Common myeloid progenitor, CD34-positive (primary cell): ENCODE results near the gene IL17REL.

ENCODE experiments used
- CTCF ChIA-PET: fragments of 350-600 bp; sonication (Branson Sonifier 250); formaldehyde crosslinking; loops from one replicate; lab custom pipeline; 2021; ENCODE audit warnings: antibody characterized with exemption; lab: Charles Lee
- POLR2A ChIA-PET: fragments of 350-600 bp; sonication (Branson Sonifier 250); formaldehyde crosslinking; loops from one replicate; lab custom pipeline; 2021; ENCODE audit warnings: antibody characterized with exemption; lab: Charles Lee
- DNase-seq, 3 donors: peaks; one replicate each; pipeline versions ENCODE4 v3.0.0 to v3.0.0-alpha.2; 2013
- H3K27ac ChIP-seq, 2 experiments: 1 replicate in 1 of 2; 2 replicates in 1 of 2; pipeline ENCODE4 v1.7.0; 2013; ENCODE audit warnings: inconsistent platforms in 2 of 2, low read length in 2 of 2, mild to moderate bottlenecking in 2 of 2, low read depth in 1 of 2, moderate library complexity in 1 of 2; ENCODE audit not compliant: severe bottlenecking in 2 of 2, insufficient read depth in 1 of 2, poor library complexity in 1 of 2
- H3K27me3 ChIP-seq, 5 experiments: replicated peaks in 2 of 5; 1 replicate in 3 of 5; 2 replicates in 2 of 5; pipeline versions ENCODE4 v1.6.1 to v1.7.0; 2013; ENCODE audit warnings: low read length in 4 of 5, mild to moderate bottlenecking in 2 of 5, moderate library complexity in 2 of 5, inconsistent platforms in 1 of 5; ENCODE audit not compliant: insufficient read depth in 5 of 5, control insufficient read depth in 4 of 5
- H3K36me3 ChIP-seq, 4 experiments: 1 replicate in 2 of 4; 2 replicates in 2 of 4; pipeline versions ENCODE4 v1.6.1 to v1.7.0; 2013; ENCODE audit warnings: low read length in 3 of 4, control low read depth in 1 of 4, mild to moderate bottlenecking in 1 of 4; ENCODE audit not compliant: control insufficient read depth in 4 of 4, insufficient read depth in 4 of 4
- H3K4me1 ChIP-seq, 4 experiments: 1 replicate in 3 of 4; 2 replicates in 1 of 4; pipeline versions ENCODE4 v1.6.1 to v1.7.1; 2013; ENCODE audit warnings: low read length in 3 of 4, mild to moderate bottlenecking in 3 of 4, control low read depth in 1 of 4, inconsistent platforms in 1 of 4, moderate library complexity in 1 of 4; ENCODE audit not compliant: control insufficient read depth in 4 of 4, insufficient read depth in 4 of 4; ENCODE audit errors: control extremely low read depth in 1 of 4
- H3K4me3 ChIP-seq, 7 experiments: 1 replicate in 4 of 7; 2 replicates in 3 of 7; pipeline versions ENCODE4 v1.5.1 to v1.7.0; 2013; ENCODE audit warnings: mild to moderate bottlenecking in 7 of 7, low read length in 6 of 7, moderate library complexity in 6 of 7, inconsistent platforms in 2 of 7, low read depth in 2 of 7, control low read depth in 1 of 7; ENCODE audit not compliant: insufficient read depth in 4 of 7, control insufficient read depth in 1 of 7; ENCODE audit errors: extremely low read depth in 1 of 7
- H3K9me3 ChIP-seq, 5 experiments: 1 replicate in 4 of 5; 2 replicates in 1 of 5; pipeline versions ENCODE4 v1.6.1 to v1.7.1; 2013; ENCODE audit warnings: low read length in 4 of 5, mild to moderate bottlenecking in 2 of 5, inconsistent platforms in 1 of 5, low read depth in 1 of 5, moderate library complexity in 1 of 5; ENCODE audit not compliant: control insufficient read depth in 4 of 5, insufficient read depth in 2 of 5; ENCODE audit errors: control extremely low read depth in 1 of 5
- WGBS: methylation state at CpG from one replicate; pipeline ENCODE4 v1.1.5; 2013; ENCODE audit not compliant: insufficient coverage; 5-methylcytosine and 5-hydroxymethylcytosine counted together

The IL17REL gene

DNA sequence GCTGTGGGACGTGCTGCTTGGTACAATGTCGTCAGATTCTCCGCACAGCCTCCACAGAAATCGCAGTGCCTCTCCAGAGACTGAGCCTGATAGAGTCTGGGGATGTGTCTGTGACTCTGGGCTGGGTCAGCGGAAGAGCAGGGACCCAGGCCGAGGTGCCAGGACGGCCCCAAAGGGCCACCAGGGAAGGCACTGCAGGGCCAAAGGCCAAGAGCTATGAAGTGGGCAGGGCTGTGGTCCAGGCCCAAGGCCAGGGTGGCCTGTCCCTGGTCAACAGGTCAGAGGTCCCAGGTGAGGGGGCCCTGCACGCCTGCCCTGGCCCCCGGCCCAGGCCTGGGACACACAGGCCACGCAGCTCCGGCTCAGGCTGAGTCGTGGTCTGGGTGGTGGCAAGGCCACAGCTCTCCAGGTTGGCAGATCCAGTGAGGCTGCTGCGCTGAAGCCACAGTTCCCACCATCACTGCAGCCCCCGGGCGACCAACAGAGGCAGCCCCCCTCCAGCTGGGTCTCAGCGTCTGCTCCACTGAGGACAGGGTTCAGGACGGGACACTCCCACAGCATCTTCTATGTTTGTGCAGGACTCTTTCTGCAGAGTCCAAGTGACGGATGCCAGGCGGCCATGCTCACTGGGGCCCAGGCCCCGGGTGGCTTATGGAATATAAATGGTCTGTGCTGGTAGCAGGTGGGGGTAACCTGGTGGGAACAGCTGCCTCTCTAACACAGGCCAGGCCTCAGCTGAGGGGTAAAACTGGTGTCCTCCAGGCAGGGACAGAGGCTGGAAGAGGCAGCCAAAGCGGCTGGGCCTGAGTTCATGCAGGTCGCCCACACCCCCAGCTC is 56.8 kb downstream of the IL17REL start:
- Histone ChIP-seq H3K4me3 (no peak overlapping the region), H3K36me3 (no peaks in the 10 kb centered on the region), H3K9me3 (no peaks in the 10 kb centered on the region), H3K27ac (no peak overlapping the region), H3K4me1 (peaks cover 0 to 55% (median 26%) of the 10 kb centered on the region in 4 experiments), H3K27me3 (no peaks in the 10 kb centered on the region)
- CTCF ChIA-PET = interaction anchor here (0.8 to 1.2 kb wide), 5 partner anchors 9 to 75 kb away, joined by 3 to 5 read pairs (median 3); no protein-coding TSS in a partner anchor
- DNase-seq = no peak
- WGBS = 95% methylated on average over 14 of the region's 22 CpGs
- POLR2A ChIA-PET = interaction anchor here (1.5 to 2.4 kb wide), 2 partner anchors 20 kb away, joined by 4 to 12 read pairs; no protein-coding TSS in a partner anchor

DNA sequence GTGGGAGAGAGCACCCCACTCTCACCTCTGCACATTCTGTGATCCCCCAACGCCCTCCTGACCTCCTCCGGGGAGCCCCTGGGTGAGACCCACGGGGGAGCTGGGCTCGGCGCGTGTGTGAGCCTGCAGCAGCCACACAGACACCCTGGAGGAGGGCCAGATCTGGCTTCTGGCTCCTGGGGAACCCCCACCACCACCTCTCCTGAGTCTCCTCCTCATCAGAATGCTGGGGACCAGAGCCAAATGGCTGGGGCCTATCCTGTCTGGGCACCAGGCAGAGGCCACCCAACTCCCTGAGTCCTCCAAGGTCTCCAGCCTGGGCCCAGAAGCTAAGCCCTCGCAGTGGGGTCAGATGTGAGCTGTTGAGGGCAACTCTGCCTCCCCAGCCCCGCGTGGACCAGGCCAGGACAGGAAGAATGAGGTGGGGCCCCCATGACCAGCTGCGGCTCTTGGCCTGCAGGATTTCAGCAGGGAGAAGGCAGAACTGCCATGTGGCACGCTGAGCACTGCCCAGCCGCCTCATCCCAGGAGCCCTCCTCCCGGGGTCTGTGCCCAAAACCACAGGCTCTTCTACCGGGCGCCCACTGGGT is 57.5 kb downstream of the IL17REL start:
- 92% methylated on average over 9 of the region's 15 CpGs for WGBS
- H3K36me3 ChIP-seq = no peaks in the 10 kb centered on the region
- DNase-seq = no peak
- CTCF ChIA-PET = interaction anchor here (1.4 kb wide), 1 partner anchor 16 kb away, joined by 5 read pairs; no protein-coding TSS in a partner anchor
- H3K9me3 ChIP-seq = no peaks in the 10 kb centered on the region
- H3K4me3 ChIP-seq = no peak overlapping the region
- peaks cover 0 to 59% (median 28%) of the 10 kb centered on the region in 4 experiments for H3K4me1 ChIP-seq
- POLR2A ChIA-PET = interaction anchor here (1.5 kb wide), 1 partner anchor 19 kb away, joined by 4 read pairs; no protein-coding TSS in a partner anchor
- no peaks in the 10 kb centered on the region for H3K27me3 ChIP-seq
- H3K27ac ChIP-seq = no peak overlapping the region

DNA sequence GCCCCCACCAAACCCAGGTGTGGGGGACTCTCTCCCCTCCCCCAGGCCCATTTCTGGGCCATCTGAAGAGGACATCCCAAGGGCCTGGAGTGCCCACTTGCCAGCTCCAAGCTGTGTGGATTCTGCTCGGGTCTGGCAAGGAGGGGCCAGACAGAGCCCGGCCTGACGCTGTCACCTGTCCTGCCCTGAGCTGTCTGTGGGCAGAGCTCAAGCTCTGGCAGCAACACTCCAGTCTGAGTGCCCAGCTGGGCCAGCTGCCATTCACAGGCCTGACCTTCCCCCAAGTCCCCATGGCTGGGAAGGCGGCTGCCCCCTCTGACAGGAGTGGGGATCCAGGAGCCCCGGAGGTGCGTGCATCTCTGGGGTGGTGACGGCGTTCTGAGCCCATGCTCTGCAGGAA is 58.2 kb downstream of the IL17REL start:
- Histone ChIP-seq H3K9me3 (no peaks in the 10 kb centered on the region), H3K27me3 (no peaks in the 10 kb centered on the region), H3K4me1 (peaks cover 0 to 52% (median 21%) of the 10 kb centered on the region in 4 experiments), H3K4me3 (no peak overlapping the region), H3K27ac (no peak overlapping the region), H3K36me3 (no peaks in the 10 kb centered on the region)
- DNase-seq = no peak
- POLR2A ChIA-PET = interaction anchor here (1.5 kb wide), 1 partner anchor 18 kb away, joined by 4 read pairs; no protein-coding TSS in a partner anchor
- WGBS = 89% methylated on average over 6 of the region's 8 CpGs
- CTCF ChIA-PET = interaction anchor here (1.4 kb wide), 1 partner anchor 15 kb away, joined by 5 read pairs; no protein-coding TSS in a partner anchor

DNA sequence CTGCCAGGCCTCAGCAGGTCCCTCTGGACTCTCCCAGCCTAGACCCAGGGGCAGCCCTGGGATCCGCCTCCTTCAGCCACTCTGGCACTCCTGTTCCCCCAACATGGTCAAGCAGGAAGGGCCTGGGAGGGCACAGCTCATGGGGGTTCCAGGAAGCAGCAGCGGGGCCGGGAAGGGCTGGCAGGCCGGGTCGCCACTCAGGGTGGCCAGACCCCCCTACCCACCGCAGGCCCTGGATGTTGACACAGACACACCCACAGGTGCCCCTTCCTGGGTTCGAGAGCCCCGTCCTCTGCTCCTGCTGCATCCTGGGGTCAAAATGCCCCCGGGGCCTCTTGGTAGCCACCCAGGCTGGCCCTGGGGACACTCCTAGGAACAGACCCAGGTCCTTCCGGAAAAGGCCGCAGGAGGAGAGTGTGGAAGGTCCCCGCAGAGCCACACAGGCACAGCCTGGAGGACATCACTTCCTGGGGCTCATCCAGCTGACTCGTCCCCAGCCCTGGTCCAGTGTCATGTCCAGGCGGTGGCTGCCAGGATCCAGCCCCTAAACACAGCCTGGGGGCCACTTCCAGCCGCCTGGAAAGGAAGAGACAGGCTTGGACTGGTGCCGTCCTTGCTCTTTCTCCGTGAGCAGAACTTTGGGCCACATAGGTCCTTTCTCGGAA is 58.8 kb downstream of the IL17REL start:
- DNase-seq = no peak
- no peaks in the 10 kb centered on the region for H3K9me3 ChIP-seq
- no peaks in the 10 kb centered on the region for H3K36me3 ChIP-seq
- 90% methylated on average over 18 of the region's 18 CpGs for WGBS
- ChIA-PET CTCF (interaction anchor here (1.4 kb wide), 1 partner anchor 15 kb away, joined by 5 read pairs; no protein-coding TSS in a partner anchor), POLR2A (interaction anchor here (1.5 kb wide), 1 partner anchor 18 kb away, joined by 4 read pairs; no protein-coding TSS in a partner anchor)
- no peaks in the 10 kb centered on the region for H3K27me3 ChIP-seq
- H3K4me3 ChIP-seq = no peak overlapping the region
- H3K27ac ChIP-seq = no peak overlapping the region
- H3K4me1 ChIP-seq = peaks cover 0 to 47% (median 19%) of the 10 kb centered on the region in 4 experiments

DNA sequence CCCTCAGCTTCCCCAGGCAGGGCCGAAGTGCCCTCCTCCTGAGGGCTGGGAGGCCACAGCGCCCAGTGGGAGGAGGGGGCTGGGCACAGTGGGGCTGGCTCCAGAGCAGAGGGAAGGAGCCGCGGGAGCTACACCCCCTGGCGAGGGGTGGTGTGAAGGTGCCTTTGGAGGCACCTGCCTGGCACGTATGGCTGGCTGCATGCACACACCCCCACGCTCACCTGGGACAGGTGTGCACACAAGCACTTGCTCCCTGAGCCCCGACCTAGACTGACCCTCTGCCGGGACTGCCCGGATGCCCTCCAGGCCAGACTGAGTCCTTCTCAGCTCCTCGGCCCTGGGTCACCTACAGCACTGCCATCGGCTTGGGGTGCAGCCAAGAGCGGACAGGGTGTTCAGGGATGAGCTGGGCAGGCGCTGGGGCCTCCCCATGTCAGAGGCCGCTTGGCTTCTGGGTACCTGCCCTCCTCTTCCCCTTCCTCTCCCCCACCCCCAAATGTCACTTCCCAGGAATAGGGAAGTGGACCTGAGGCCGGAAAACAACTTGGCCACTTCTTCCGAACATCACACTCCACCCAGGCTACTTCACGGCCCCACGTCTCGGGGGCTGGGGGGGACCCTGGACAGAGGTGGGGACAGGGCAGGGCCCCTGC is 59.4 kb downstream of the IL17REL start:
- no peak overlapping the region for H3K4me3 ChIP-seq
- no peaks in the 10 kb centered on the region for H3K36me3 ChIP-seq
- WGBS = 91% methylated on average over 15 of the region's 20 CpGs
- no peaks in the 10 kb centered on the region for H3K27me3 ChIP-seq
- H3K27ac ChIP-seq = no peak overlapping the region
- ChIA-PET POLR2A (no interaction called here), CTCF (interaction anchor here (0.9 to 1.8 kb wide), 2 partner anchors 17 to 23 kb away, joined by 4 to 6 read pairs; no protein-coding TSS in a partner anchor)
- peaks cover 0 to 47% (median 19%) of the 10 kb centered on the region in 4 experiments for H3K4me1 ChIP-seq
- DNase-seq = no peak
- H3K9me3 ChIP-seq = no peaks in the 10 kb centered on the region
